ENCODE results near the gene MAPK9. TPM values are rescaled to one million over a fixed set of nuclear protein-coding genes. Genes with fewer than 3 reads are reported as not detected.

The MAPK9 gene
- total and polyA plus RNA-seq, 9 of the 15 experiments (the other 6 are each of a cell fraction or from before 2014, with no cell fraction given), result 4.8 to 58.0 (median 29.9) TPM

DNA sequence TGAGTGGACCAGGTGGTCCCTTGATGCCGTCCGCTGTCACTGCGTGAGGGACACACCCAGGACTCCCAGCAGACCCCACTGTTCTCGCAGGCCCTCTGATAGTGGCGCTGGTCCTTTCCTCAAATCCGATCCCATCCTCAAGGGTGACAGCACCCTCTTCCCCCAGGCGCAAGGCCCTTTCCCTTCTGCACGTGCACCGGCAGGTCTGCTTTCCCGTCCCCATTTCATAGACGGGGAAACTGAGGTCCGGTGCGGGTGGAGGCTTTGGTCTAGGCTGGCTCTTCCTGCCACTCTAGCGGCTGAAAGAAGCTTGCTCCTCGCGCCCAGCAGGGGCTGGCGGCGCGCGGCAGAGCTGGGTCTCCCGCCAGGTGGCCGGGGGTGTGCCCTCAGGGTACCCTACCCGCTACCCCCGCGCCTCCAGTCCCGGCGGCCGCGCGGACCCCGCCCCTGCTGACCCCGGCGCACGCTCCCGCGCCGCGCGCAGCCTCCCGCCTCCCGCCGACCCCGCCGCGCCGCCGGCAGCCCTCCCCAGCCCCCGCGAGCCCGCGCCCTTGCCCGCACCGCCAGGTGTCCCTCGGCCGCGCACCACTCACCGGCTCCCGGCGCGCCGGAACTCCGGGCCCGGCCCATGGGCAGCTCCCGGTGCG is 83.3 kb downstream of the MAPK9 start (continued):
- TF ChIP-seq L3MBTL2 (IDR thresholded peaks at IDR 0.05), result peak; percentile 41; the same call in 1 of the 2 replicates
- TF ChIP-seq HNRNPH1 (optimal IDR thresholded peaks at IDR 0.05; ENCODE audit: low read depth, low read length), result no peak
- no peak for TF ChIP-seq SETDB1 (IDR thresholded peaks at IDR 0.05; ENCODE audit: low read length)
- TF ChIP-seq, protein P1, sequence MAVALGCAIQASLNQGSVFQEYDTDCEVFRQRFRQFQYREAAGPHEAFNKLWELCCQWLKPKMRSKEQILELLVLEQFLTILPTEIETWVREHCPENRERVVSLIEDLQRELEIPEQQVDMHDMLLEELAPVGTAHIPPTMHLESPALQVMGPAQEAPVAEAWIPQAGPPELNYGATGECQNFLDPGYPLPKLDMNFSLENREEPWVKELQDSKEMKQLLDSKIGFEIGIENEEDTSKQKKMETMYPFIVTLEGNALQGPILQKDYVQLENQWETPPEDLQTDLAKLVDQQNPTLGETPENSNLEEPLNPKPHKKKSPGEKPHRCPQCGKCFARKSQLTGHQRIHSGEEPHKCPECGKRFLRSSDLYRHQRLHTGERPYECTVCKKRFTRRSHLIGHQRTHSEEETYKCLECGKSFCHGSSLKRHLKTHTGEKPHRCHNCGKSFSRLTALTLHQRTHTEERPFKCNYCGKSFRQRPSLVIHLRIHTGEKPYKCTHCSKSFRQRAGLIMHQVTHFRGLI (CRISPR knock-in tag; IDR thresholded peaks at IDR 0.05), result no peak
- no peak for TF ChIP-seq ZNF75A (CRISPR knock-in tag; IDR thresholded peaks at IDR 0.05)
- TF ChIP-seq SRSF3 (IDR thresholded peaks at IDR 0.05; ENCODE audit: insufficient read depth, low read length), result no peak
- no peak for TF ChIP-seq RBBP5 (IDR thresholded peaks at IDR 0.05; ENCODE audit: borderline replicate concordance, insufficient read depth, low read length, poor library complexity, severe bottlenecking)
- no peak for TF ChIP-seq SAFB (IDR thresholded peaks at IDR 0.05; ENCODE audit: borderline replicate concordance, low read depth, low read length)
- TF ChIP-seq, protein P2, sequence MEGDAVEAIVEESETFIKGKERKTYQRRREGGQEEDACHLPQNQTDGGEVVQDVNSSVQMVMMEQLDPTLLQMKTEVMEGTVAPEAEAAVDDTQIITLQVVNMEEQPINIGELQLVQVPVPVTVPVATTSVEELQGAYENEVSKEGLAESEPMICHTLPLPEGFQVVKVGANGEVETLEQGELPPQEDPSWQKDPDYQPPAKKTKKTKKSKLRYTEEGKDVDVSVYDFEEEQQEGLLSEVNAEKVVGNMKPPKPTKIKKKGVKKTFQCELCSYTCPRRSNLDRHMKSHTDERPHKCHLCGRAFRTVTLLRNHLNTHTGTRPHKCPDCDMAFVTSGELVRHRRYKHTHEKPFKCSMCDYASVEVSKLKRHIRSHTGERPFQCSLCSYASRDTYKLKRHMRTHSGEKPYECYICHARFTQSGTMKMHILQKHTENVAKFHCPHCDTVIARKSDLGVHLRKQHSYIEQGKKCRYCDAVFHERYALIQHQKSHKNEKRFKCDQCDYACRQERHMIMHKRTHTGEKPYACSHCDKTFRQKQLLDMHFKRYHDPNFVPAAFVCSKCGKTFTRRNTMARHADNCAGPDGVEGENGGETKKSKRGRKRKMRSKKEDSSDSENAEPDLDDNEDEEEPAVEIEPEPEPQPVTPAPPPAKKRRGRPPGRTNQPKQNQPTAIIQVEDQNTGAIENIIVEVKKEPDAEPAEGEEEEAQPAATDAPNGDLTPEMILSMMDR (IDR thresholded peaks at IDR 0.05 in 2 of 3, conservative IDR thresholded peaks at IDR 0.05 in 1 of 3; ENCODE audit: insufficient read depth in 2 of 3, low read depth in 1 of 3, low read length in 3 of 3), result peak in 2 of 3 experiments; percentile 19 to 31; a peak in 3 of 6 replicates
- TF ChIP-seq, protein P3, sequence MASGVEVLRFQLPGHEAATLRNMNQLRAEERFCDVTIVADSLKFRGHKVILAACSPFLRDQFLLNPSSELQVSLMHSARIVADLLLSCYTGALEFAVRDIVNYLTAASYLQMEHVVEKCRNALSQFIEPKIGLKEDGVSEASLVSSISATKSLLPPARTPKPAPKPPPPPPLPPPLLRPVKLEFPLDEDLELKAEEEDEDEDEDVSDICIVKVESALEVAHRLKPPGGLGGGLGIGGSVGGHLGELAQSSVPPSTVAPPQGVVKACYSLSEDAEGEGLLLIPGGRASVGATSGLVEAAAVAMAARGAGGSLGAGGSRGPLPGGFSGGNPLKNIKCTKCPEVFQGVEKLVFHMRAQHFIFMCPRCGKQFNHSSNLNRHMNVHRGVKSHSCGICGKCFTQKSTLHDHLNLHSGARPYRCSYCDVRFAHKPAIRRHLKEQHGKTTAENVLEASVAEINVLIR (CRISPR knock-in tag; IDR thresholded peaks at IDR 0.05), result no peak
- no peak for TF ChIP-seq MEF2A (IDR thresholded peaks at IDR 0.05; ENCODE audit: control insufficient read depth, low read depth, low read length)
- TF ChIP-seq, protein P4, sequence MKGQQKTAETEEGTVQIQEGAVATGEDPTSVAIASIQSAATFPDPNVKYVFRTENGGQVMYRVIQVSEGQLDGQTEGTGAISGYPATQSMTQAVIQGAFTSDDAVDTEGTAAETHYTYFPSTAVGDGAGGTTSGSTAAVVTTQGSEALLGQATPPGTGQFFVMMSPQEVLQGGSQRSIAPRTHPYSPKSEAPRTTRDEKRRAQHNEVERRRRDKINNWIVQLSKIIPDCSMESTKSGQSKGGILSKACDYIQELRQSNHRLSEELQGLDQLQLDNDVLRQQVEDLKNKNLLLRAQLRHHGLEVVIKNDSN (CRISPR knock-in tag; IDR thresholded peaks at IDR 0.05), result no peak
- TF ChIP-seq ETV5 (CRISPR knock-in tag; IDR thresholded peaks at IDR 0.05; ENCODE audit: low read depth), result no peak
- TF ChIP-seq CEBPG (CRISPR knock-in tag; IDR thresholded peaks at IDR 0.05), result no peak
- no peak for TF ChIP-seq CEBPG (tag; conservative IDR thresholded peaks at IDR 0.05 in 1 of 2, IDR thresholded peaks at IDR 0.05 in 1 of 2)
- no peak for TF ChIP-seq NCOA1 (IDR thresholded peaks at IDR 0.05; ENCODE audit: low read depth)
- TF ChIP-seq, protein P5, sequence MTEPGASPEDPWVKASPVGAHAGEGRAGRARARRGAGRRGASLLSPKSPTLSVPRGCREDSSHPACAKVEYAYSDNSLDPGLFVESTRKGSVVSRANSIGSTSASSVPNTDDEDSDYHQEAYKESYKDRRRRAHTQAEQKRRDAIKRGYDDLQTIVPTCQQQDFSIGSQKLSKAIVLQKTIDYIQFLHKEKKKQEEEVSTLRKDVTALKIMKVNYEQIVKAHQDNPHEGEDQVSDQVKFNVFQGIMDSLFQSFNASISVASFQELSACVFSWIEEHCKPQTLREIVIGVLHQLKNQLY (CRISPR knock-in tag; conservative IDR thresholded peaks at IDR 0.05), result no peak
- no peak for TF ChIP-seq ZFP36 (IDR thresholded peaks at IDR 0.05; ENCODE audit: low read depth, low read length, partially characterized antibody)
- no peak for TF ChIP-seq U2AF1 (optimal IDR thresholded peaks at IDR 0.05; ENCODE audit: low read depth, low read length)
- TF ChIP-seq ILF3 (IDR thresholded peaks at IDR 0.05; ENCODE audit: borderline replicate concordance), result no peak

All from K562 (cell line).